HepG2 (cell line): ENCODE data around the gene TMEM127. TPM values are rescaled to one million over a fixed set of nuclear protein-coding genes. Genes with fewer than 3 reads are reported as not detected.

ENCODE experiments used
- AHDC1 ChIP-seq: sonication (generic); formaldehyde crosslinking; IDR thresholded peaks from 2 replicates; pipeline ENCODE4 v1.5.1; 2020; ENCODE audit warnings: mild to moderate bottlenecking, missing genetic modification reagents, borderline replicate concordance
- E2F2 ChIP-seq: sonication (generic); formaldehyde crosslinking; IDR thresholded peaks from 2 replicates; pipeline ENCODE4 v1.4.0; 2020; ENCODE audit warnings: missing genetic modification reagents, borderline replicate concordance
- KDM5B ChIP-seq: sonication (generic); formaldehyde crosslinking; IDR thresholded peaks from 2 replicates; pipeline ENCODE4 v1.4.0; 2020; ENCODE audit warnings: missing genetic modification reagents, mild to moderate bottlenecking, borderline replicate concordance
- MAFK ChIP-seq, 2 experiments: IDR thresholded peaks in 1 of 2; conservative IDR thresholded peaks in 1 of 2; 2 replicates each; pipeline ENCODE4 v1.6.1; 2011; ENCODE audit warnings: improper control_type of control experiment in 2 of 2, low read length in 2 of 2
- POLR2A ChIP-seq, 2 experiments: IDR thresholded peaks; 2 replicates each; pipeline ENCODE4 v1.6.1; 2011; ENCODE audit warnings: low read depth in 2 of 2, low read length in 2 of 2, mild to moderate bottlenecking in 1 of 2, moderate library complexity in 1 of 2; ENCODE audit not compliant: insufficient read depth in 1 of 2
- RARA ChIP-seq: IDR thresholded peaks from 2 replicates; pipeline ENCODE4 v1.6.1; 2016; ENCODE audit warnings: missing genetic modification reagents, missing compliant biosample characterization
- RBFOX2 ChIP-seq: fragments of 200-400 bp; formaldehyde crosslinking; IDR thresholded peaks from 2 replicates; pipeline ENCODE4 v1.6.1; 2017; ENCODE audit warnings: low read depth, mild to moderate bottlenecking, low read length
- TMF1 ChIP-seq: sonication (generic); formaldehyde crosslinking; IDR thresholded peaks from 2 replicates; pipeline ENCODE4 v1.8.1; 2022; ENCODE audit warnings: low read depth, missing genetic modification reagents
- ZFX ChIP-seq: sonication (generic); formaldehyde crosslinking; IDR thresholded peaks from 2 replicates; pipeline ENCODE4 v1.4.0; 2020; ENCODE audit warnings: mild to moderate bottlenecking, low read depth, missing genetic modification reagents, moderate library complexity
- ZKSCAN1 ChIP-seq: fragments of 150-350 bp; IDR thresholded peaks from 2 replicates; pipeline ENCODE4 v1.6.1; 2014; ENCODE audit warnings: low read length
- ZMAT5 ChIP-seq: sonication (generic); formaldehyde crosslinking; IDR thresholded peaks from 2 replicates; pipeline ENCODE4 v1.5.0; 2020; ENCODE audit warnings: mild to moderate bottlenecking, low read depth, missing genetic modification reagents, borderline replicate concordance
- ZNF12 ChIP-seq: sonication (generic); formaldehyde crosslinking; IDR thresholded peaks from 2 replicates; pipeline ENCODE4 v1.5.0; 2020; ENCODE audit warnings: missing genetic modification reagents
- ZNF296 ChIP-seq: sonication (generic); formaldehyde crosslinking; conservative IDR thresholded peaks from 2 replicates; pipeline ENCODE4 v1.5.0; 2020; ENCODE audit warnings: mild to moderate bottlenecking, missing genetic modification reagents
- ZNF496 ChIP-seq: sonication (generic); formaldehyde crosslinking; IDR thresholded peaks from 2 replicates; pipeline ENCODE4 v1.8.1; 2023; ENCODE audit warnings: mild to moderate bottlenecking, moderate library complexity, missing genetic modification reagents; ENCODE audit not compliant: insufficient replicate concordance
- ZNF513 ChIP-seq: sonication (generic); formaldehyde crosslinking; conservative IDR thresholded peaks from 2 replicates; pipeline ENCODE4 v1.5.0; 2020; ENCODE audit warnings: missing genetic modification reagents
- ZNF598 ChIP-seq: sonication (generic); formaldehyde crosslinking; IDR thresholded peaks from 2 replicates; pipeline ENCODE4 v1.5.1; 2020; ENCODE audit warnings: mild to moderate bottlenecking, missing genetic modification reagents, borderline replicate concordance
- ZNF672 ChIP-seq: sonication (generic); formaldehyde crosslinking; IDR thresholded peaks from 2 replicates; pipeline ENCODE4 v1.8.1; 2022; ENCODE audit warnings: missing genetic modification reagents
- ZNF737 ChIP-seq: sonication (generic); formaldehyde crosslinking; IDR thresholded peaks from 2 replicates; pipeline ENCODE4 v1.5.0; 2020; ENCODE audit warnings: missing genetic modification reagents, mild to moderate bottlenecking, borderline replicate concordance
- ZNF816 ChIP-seq: sonication (generic); formaldehyde crosslinking; IDR thresholded peaks from 2 replicates; pipeline ENCODE4 v1.8.0; 2022; ENCODE audit warnings: missing genetic modification reagents, mild to moderate bottlenecking, borderline replicate concordance
- ZSCAN12 ChIP-seq: sonication (generic); formaldehyde crosslinking; IDR thresholded peaks from 2 replicates; pipeline ENCODE4 v1.9.0; 2021; ENCODE audit warnings: mild to moderate bottlenecking, missing genetic modification reagents
- polyA plus RNA-seq, 8 experiments: library from polyadenylated mRNA; depleted of rRNA in 3 of 8; stranded (reverse) in 7 of 8; unstranded in 1 of 8; fragments of >200 nt; fragmentation: Illumina TruSeq in 4 of 8; extraction: Trizol in 4 of 8; gene quantifications; 2 replicates each; pipeline versions ENCODE4 v1.2.1 to v1.2.3, GENCODE V29; 2011 to 2016; ENCODE audit warnings: low read depth in 4 of 8, missing spikeins in 1 of 8, mixed read lengths in 1 of 8; ENCODE audit not compliant: insufficient read depth in 1 of 8
- total RNA-seq, 5 experiments: library from RNA; depleted of rRNA; stranded (reverse); fragments of >200 nt; fragmentation: Illumina TruSeq; extraction: Trizol; gene quantifications; 2 replicates each; pipeline ENCODE4 v1.2.3, GENCODE V29; 2016; ENCODE audit warnings: low read depth in 1 of 5

Gene TMEM127
- total and polyA plus RNA-seq, 2 of the 13 experiments (the other 11 are each of a cell fraction or from before 2014, with no cell fraction given), result 21.5 to 33.9 TPM

GRCh38 chr2:96260387-96261260 is 5.2 kb downstream of the TMEM127 start (continued):
- TF ChIP-seq AHDC1 (CRISPR knock-in tag), result peak; percentile 93
- no peak for TF ChIP-seq ZNF598 (CRISPR knock-in tag)
- peak; percentile 71 for TF ChIP-seq RBFOX2
- TF ChIP-seq ZFX (CRISPR knock-in tag), result peak; percentile 97
- TF ChIP-seq TMF1, result no peak
- no peak for TF ChIP-seq E2F2 (CRISPR knock-in tag)
- no peak for TF ChIP-seq ZNF737 (CRISPR knock-in tag)
- TF ChIP-seq POLR2A (IDR thresholded peaks at IDR 0.05; ENCODE audit: insufficient read depth in 1 of 2, low read depth in 2 of 2, low read length in 2 of 2), result peak in 1 of 2 experiments; percentile 71; a peak in 2 of 4 replicates
- peak; percentile 64; the same call in 1 of the 2 replicates for TF ChIP-seq ZNF12 (CRISPR knock-in tag)
- TF ChIP-seq RARA (CRISPR knock-in tag), result peak; percentile 90
- TF ChIP-seq ZNF496 (CRISPR knock-in tag), result no peak
- TF ChIP-seq ZNF816 (CRISPR knock-in tag), result 0 out of 2 replicates have a peak, but pooled peaks have one; percentile 45
- 0 out of 2 replicates have a peak, but pooled peaks have one; percentile 8 for TF ChIP-seq ZSCAN12
- no peak for TF ChIP-seq ZNF296 (CRISPR knock-in tag)
- no peak for TF ChIP-seq MAFK (conservative IDR thresholded peaks at IDR 0.05 in 1 of 2, IDR thresholded peaks at IDR 0.05 in 1 of 2; ENCODE audit: low read length in 2 of 2)
- TF ChIP-seq ZNF513 (CRISPR knock-in tag), result no peak
- 0 out of 2 replicates have a peak, but pooled peaks have one; percentile 22 for TF ChIP-seq KDM5B (CRISPR knock-in tag)
- TF ChIP-seq ZNF672, result no peak
- TF ChIP-seq ZKSCAN1, result no peak
- no peak for TF ChIP-seq ZMAT5 (CRISPR knock-in tag)
